ENCODE results near the gene AOC3. TPM values are rescaled to one million over a fixed set of nuclear protein-coding genes. Genes with fewer than 3 reads are reported as not detected.
"Not testable (repeated sequence)": the region's sequence is repeated elsewhere in the genome, so short reads cannot be mapped to it uniquely, and the experiment has no call there.

Gene AOC3
- total RNA-seq, 4 donors from 2014 or later: 2.2 to 7.2 (median 4.2) TPM

DNA sequence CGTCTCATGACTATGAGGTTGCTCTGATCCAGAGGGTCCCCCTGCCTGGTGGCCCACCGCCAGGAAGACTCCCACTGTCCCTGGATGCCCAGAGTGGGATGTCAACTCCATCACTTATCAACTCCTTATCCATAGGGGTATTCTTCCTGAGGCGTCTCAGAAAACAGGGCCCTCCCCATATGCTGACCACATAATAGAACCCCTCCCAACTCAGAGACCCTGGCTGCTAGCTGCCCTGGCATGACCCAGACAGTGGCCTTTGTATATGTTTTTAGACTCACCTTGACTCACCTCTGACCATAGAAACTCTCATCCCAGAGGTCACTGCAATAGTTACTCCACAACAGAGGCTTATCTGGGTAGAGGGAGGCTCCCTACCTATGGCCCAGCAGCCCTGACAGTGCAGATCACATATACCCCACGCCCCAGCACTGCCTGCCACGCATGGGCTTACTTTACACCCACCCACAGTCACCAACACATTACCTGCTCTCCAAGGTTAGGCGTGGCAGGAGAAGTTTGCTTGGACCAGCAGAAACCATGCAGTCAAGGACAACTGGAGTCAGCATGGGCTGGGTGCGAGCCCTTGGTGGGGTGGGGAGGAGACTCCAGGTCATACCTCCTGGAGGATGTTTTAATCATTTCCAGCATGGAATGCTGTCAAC is 47.3 kb downstream of the AOC3 start:
- Histone ChIP-seq H3K27me3 (no peaks in the 10 kb centered on the region), H3K27ac (no peak overlapping the region), H3K4me1 (peaks cover 17 to 22% of the 10 kb centered on the region in 2 donors), H3K4me3 (no peak overlapping the region), H3K9me3 (no peaks in the 10 kb centered on the region), H3K36me3 (no peaks in the 10 kb centered on the region)
- intact Hi-C loops (cut with DNase I; ENCODE audit: low total_unique reads) (no loop called here), in situ Hi-C loops (cut with MboI; ENCODE audit: low sequenced_read_pairs in 4 of 4) (no loop called here)
- ATAC-seq: no peak
- no peak for DNase-seq
- TF ChIP-seq, protein P1, sequence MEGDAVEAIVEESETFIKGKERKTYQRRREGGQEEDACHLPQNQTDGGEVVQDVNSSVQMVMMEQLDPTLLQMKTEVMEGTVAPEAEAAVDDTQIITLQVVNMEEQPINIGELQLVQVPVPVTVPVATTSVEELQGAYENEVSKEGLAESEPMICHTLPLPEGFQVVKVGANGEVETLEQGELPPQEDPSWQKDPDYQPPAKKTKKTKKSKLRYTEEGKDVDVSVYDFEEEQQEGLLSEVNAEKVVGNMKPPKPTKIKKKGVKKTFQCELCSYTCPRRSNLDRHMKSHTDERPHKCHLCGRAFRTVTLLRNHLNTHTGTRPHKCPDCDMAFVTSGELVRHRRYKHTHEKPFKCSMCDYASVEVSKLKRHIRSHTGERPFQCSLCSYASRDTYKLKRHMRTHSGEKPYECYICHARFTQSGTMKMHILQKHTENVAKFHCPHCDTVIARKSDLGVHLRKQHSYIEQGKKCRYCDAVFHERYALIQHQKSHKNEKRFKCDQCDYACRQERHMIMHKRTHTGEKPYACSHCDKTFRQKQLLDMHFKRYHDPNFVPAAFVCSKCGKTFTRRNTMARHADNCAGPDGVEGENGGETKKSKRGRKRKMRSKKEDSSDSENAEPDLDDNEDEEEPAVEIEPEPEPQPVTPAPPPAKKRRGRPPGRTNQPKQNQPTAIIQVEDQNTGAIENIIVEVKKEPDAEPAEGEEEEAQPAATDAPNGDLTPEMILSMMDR (IDR thresholded peaks at IDR 0.05 in 4 of 5, conservative IDR thresholded peaks at IDR 0.05 in 1 of 5): no peak
- TF ChIP-seq POLR2A (IDR thresholded peaks at IDR 0.05): no peak

DNA sequence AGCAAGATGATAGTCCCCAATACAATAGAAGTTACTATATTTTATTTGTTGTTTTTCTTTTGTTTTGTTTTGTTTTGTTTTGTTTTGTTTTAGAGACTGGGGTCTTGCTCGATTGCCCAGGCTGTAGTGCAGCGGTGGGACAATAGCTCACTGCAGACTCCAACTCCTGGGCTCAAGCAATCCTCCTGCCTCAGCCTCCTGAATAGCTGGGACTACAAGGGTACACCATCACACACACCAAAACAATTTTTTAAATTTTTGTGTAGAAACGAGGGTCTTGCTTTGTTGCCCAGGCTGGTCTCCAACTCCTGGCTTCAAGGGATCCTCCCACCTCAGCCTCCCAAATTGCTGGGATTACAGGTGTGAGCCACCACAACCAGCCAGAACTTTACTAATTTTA is 49.0 kb downstream of the AOC3 start:
- H3K4me3 ChIP-seq; in situ Hi-C loops (cut with MboI; ENCODE audit: low sequenced_read_pairs in 4 of 4); intact Hi-C loops (cut with DNase I; ENCODE audit: low total_unique reads); H3K4me1 ChIP-seq; ATAC-seq; H3K27me3 ChIP-seq; H3K36me3 ChIP-seq; H3K9me3 ChIP-seq; DNase-seq; H3K27ac ChIP-seq: not testable (repeated sequence)

DNA sequence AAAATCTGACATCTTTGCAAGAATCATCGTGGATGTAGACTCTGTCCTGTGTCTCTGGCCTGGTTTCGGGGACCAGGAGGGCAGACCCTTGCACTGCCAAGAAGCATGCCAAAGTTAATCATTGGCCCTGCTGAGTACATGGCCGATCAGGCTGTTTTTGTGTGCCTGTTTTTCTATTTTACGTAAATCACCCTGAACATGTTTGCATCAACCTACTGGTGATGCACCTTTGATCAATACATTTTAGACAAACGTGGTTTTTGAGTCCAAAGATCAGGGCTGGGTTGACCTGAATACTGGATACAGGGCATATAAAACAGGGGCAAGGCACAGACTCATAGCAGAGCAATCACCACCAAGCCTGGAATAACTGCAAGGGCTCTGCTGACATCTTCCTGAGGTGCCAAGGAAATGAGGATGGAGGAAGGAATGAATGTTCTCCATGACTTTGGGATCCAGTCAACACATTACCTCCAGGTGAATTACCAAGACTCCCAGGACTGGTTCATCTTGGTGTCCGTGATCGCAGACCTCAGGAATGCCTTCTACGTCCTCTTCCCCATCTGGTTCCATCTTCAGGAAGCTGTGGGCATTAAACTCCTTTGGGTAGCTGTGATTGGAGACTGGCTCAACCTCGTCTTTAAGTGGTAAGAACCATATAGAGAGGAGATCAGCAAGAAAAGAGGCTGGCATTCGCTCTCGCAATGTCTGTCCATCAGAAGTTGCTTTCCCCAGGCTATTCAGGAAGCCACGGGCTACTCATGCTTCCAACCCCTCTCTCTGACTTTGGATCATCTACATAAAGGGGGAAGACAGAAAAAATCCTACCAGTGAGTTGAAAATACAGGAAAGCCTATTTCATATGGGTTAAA is 49.7 kb downstream of the AOC3 start, which contains the start of gene G6PC1:
Gene G6PC1 (plus strand): TSS at position 340 of the 872 bp plus-strand sequence. CDS start 78 bp downstream, at position 418.
- no peak for ATAC-seq
- no peak within 1 kb of the TSS for H3K27ac ChIP-seq
- H3K27me3 ChIP-seq: no peaks in the 10 kb centered on the region
- no peak within 1 kb of the TSS for H3K4me3 ChIP-seq
- no peaks in the 10 kb centered on the region for H3K36me3 ChIP-seq
- in situ Hi-C loops (cut with MboI; ENCODE audit: low sequenced_read_pairs in 4 of 4): no loop called here
- intact Hi-C loops (cut with DNase I; ENCODE audit: low total_unique reads): no loop called here
- H3K4me1 ChIP-seq: no peaks in the 10 kb centered on the region
- no peaks in the 10 kb centered on the region for H3K9me3 ChIP-seq
- DNase-seq: no peak
- TF ChIP-seq POLR2A (IDR thresholded peaks at IDR 0.05): no peak
- TF ChIP-seq, protein P1 (IDR thresholded peaks at IDR 0.05 in 4 of 5, conservative IDR thresholded peaks at IDR 0.05 in 1 of 5): no peak

DNA sequence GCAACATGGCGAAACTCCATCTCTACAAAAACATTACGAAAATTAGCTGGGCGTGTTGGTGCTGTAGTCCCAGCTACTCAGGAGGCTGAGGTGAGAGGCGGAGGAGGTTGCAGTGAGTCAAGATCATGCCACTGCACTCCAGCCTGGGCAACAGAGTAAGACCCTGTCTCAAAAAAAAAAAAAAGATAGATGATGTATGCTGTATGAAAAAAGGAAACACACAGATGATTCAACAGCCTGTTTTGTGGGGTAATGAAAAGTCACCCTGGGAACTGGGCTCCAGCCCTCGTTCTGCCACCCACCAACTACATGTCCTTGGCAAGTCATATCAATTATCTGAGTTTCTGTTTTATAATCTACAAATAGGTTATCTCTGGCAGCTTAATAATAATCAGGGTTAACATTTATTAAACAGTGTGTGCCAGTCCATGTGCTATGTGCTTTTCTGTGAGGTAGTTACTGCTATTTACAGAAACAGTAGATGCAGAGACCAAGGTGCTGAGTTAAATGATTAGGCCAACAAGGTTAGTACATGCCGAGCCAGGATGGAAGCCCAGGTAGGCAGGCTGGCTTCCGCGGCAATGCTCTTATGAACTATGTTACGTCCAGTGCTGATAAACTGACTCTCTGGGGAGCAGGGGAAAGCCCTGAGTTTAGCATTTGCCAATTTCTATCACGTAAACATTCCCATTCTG is 50.7 kb downstream of the AOC3 start:
- ATAC-seq (no peak), DNase-seq (no peak)
- Histone ChIP-seq H3K27ac (no peak overlapping the region), H3K9me3 (no peaks in the 10 kb centered on the region), H3K4me3 (no peak overlapping the region), H3K36me3 (no peaks in the 10 kb centered on the region), H3K27me3 (no peaks in the 10 kb centered on the region), H3K4me1 (no peaks in the 10 kb centered on the region)
- in situ Hi-C loops (cut with MboI; ENCODE audit: low sequenced_read_pairs in 4 of 4): no loop called here
- TF ChIP-seq, protein P1 (IDR thresholded peaks at IDR 0.05 in 4 of 5, conservative IDR thresholded peaks at IDR 0.05 in 1 of 5): no peak
- no peak for TF ChIP-seq POLR2A (IDR thresholded peaks at IDR 0.05)
- intact Hi-C loops (cut with DNase I; ENCODE audit: low total_unique reads): no loop called here

DNA sequence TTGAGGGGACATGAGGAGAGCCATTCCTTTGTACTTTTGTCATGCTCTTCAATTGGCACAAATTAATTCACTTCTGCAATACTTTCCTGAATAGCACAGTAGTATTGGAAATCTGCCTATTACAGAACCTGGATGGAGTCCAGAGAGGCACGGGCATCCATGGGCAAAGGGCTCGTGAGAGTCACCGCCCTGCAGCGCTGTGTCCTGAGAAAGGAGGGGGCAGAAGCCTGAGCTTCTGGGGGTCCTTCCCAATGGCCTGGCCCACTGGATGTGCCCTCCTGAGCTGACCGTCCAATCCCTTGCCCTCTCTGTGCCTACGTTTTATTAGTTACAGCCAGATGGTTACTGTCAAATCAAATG is 53.1 kb downstream of the AOC3 start:
- Histone ChIP-seq H3K27ac (no peak overlapping the region), H3K9me3 (no peaks in the 10 kb centered on the region), H3K27me3 (no peaks in the 10 kb centered on the region), H3K4me1 (no peaks in the 10 kb centered on the region), H3K36me3 (no peaks in the 10 kb centered on the region), H3K4me3 (no peak overlapping the region)
- DNase-seq (no peak), ATAC-seq (no peak)
- in situ Hi-C loops (cut with MboI; ENCODE audit: low sequenced_read_pairs in 4 of 4) (no loop called here), intact Hi-C loops (cut with DNase I; ENCODE audit: low total_unique reads) (no loop called here)
- TF ChIP-seq POLR2A (IDR thresholded peaks at IDR 0.05): no peak
- TF ChIP-seq, protein P1 (IDR thresholded peaks at IDR 0.05 in 4 of 5, conservative IDR thresholded peaks at IDR 0.05 in 1 of 5): no peak
